A549 (cell line): ENCODE results near the gene IKZF5. TPM values are rescaled to one million over a fixed set of nuclear protein-coding genes. Genes with fewer than 3 reads are reported as not detected.

Experiments
- ATAC-seq, 2 experiments: fragments of 200-7000 bp in 1 of 2; fragments of >200 bp in 1 of 2; cut with Nextera tagmentation in 1 of 2; cut with Tn5 transposase in 1 of 2; 3 replicates each; pipeline versions ENCODE4 v1.8.0 to v1.9.1; 2018 to 2020; ENCODE audit warnings: mild to moderate bottlenecking in 1 of 2, moderate library complexity in 1 of 2
- CTCF ChIA-PET: fragments of 300-600 bp; sonication (Branson Sonifier 250); formaldehyde crosslinking; extraction: SDS; loops from one replicate; lab custom pipeline; 2021; ENCODE audit warnings: antibody characterized with exemption, inconsistent platforms; lab: Yijun Ruan, JAX
- POLR2A ChIA-PET: fragments of 350-600 bp; formaldehyde crosslinking; extraction: SDS; loops from one replicate; lab custom pipeline; 2021; ENCODE audit warnings: antibody characterized with exemption, inconsistent platforms; lab: Yijun Ruan, JAX
- DNase-seq, 2 experiments: peaks; one replicate each; pipeline versions ENCODE4 v3.0.0 to v3.0.0-alpha.2; 2011 to 2016; ENCODE audit warnings: low read depth in 1 of 2, low spot score in 1 of 2
- FAIRE-seq: peaks from 2 replicates; lab custom pipeline; 2011; peaks lifted over from hg19 to GRCh38; lab: Jason Lieb, UNC
- H3K27ac ChIP-seq, 2 experiments: fragments of >200 bp; sonication (Bioruptor Twin); formaldehyde crosslinking; 3 replicates each; pipeline ENCODE4 v1.5.1; 2016 to 2017
- H3K4me1 ChIP-seq: fragments of >200 bp; sonication (Bioruptor Twin); formaldehyde crosslinking; 3 replicates; pipeline ENCODE4 v1.6.1; 2016
- H3K4me2 ChIP-seq: fragments of >200 bp; sonication (Bioruptor Twin); formaldehyde crosslinking; 3 replicates; pipeline ENCODE4 v1.6.1; 2016
- H3K4me3 ChIP-seq: fragments of >200 bp; sonication (Bioruptor Twin); formaldehyde crosslinking; 3 replicates; pipeline ENCODE4 v1.5.1; 2016
- H3K9me3 ChIP-seq: fragments of >200 bp; sonication (Bioruptor Twin); formaldehyde crosslinking; 3 replicates; pipeline ENCODE4 v1.6.1; 2016
- BHLHE40 ChIP-seq: IDR thresholded peaks from 2 replicates; pipeline ENCODE4 v1.6.1; 2012; ENCODE audit warnings: low read depth, low read length, inconsistent platforms
- CHD4 ChIP-seq: fragments of 200-600 bp; sonication (generic); IDR thresholded peaks from 2 replicates; pipeline ENCODE4 v1.6.1; 2016; ENCODE audit warnings: antibody characterized with exemption, mild to moderate bottlenecking, borderline replicate concordance
- EHMT2 ChIP-seq: fragments of 200-600 bp; sonication (generic); IDR thresholded peaks from 2 replicates; pipeline ENCODE4 v1.6.1; 2016; ENCODE audit warnings: antibody characterized with exemption, low read depth, mild to moderate bottlenecking, moderate library complexity
- HDAC2 ChIP-seq: fragments of 200-600 bp; sonication (generic); IDR thresholded peaks from 2 replicates; pipeline ENCODE4 v1.6.1; 2016
- HEYL ChIP-seq: fragments of 250-450 bp; sonication (Bioruptor Pico); IDR thresholded peaks from 2 replicates; pipeline ENCODE4 v1.8.0; 2021; ENCODE audit warnings: mild to moderate bottlenecking, moderate library complexity
- HMGXB4 ChIP-seq: fragments of 250-450 bp; sonication (Bioruptor Pico); IDR thresholded peaks from 2 replicates; pipeline ENCODE4 v1.5.0; 2021; ENCODE audit warnings: mild to moderate bottlenecking, moderate library complexity, borderline replicate concordance
- HOXB5 ChIP-seq: fragments of 250-450 bp; sonication (Bioruptor Pico); IDR thresholded peaks from 2 replicates; pipeline ENCODE4 v1.5.0; 2020; ENCODE audit warnings: mild to moderate bottlenecking, moderate library complexity
- KDM1A ChIP-seq: fragments of 200-600 bp; sonication (generic); IDR thresholded peaks from 2 replicates; pipeline ENCODE4 v1.6.1; 2016; ENCODE audit warnings: low read depth, mild to moderate bottlenecking
- KDM5A ChIP-seq: fragments of 200-600 bp; sonication (generic); IDR thresholded peaks from 2 replicates; pipeline ENCODE4 v1.6.1; 2016; ENCODE audit warnings: antibody characterized with exemption, mild to moderate bottlenecking
- MAFK ChIP-seq: fragments of 450-650 bp; IDR thresholded peaks from 2 replicates; pipeline ENCODE4 v1.6.1; 2014; ENCODE audit not compliant: partially characterized antibody
- MAZ ChIP-seq: fragments of 150-350 bp; IDR thresholded peaks from 2 replicates; pipeline ENCODE4 v1.6.1; 2014; ENCODE audit warnings: antibody characterized with exemption, low read depth, low read length, borderline replicate concordance
- NPAS2 ChIP-seq: fragments of 250-450 bp; sonication (Bioruptor Pico); IDR thresholded peaks from 2 replicates; pipeline ENCODE4 v1.8.0; 2022; ENCODE audit warnings: mild to moderate bottlenecking, moderate library complexity, borderline replicate concordance
- PBX3 ChIP-seq: IDR thresholded peaks from 2 replicates; pipeline ENCODE4 v1.6.1; 2012
- PHF8 ChIP-seq: fragments of 200-600 bp; sonication (generic); IDR thresholded peaks from 2 replicates; pipeline ENCODE4 v1.6.1; 2016; ENCODE audit warnings: low read depth, mild to moderate bottlenecking, antibody characterized with exemption, moderate library complexity, borderline replicate concordance
- RAD21 ChIP-seq, 2 experiments: fragments of >200 bp in 1 of 2; sonication (Bioruptor Twin) in 1 of 2; formaldehyde crosslinking in 1 of 2; IDR thresholded peaks in 1 of 2; conservative IDR thresholded peaks in 1 of 2; 2 replicates in 1 of 2; 3 replicates in 1 of 2; pipeline ENCODE4 v1.6.1; 2012 to 2018; ENCODE audit warnings: inconsistent platforms in 1 of 2
- ZC3H11A ChIP-seq: fragments of 450-650 bp; IDR thresholded peaks from 2 replicates; pipeline ENCODE4 v1.6.1; 2014; ENCODE audit warnings: antibody characterized with exemption, mild to moderate bottlenecking
- ZFP36 ChIP-seq: fragments of 450-650 bp; IDR thresholded peaks from 2 replicates; pipeline ENCODE4 v1.6.1; 2014; ENCODE audit warnings: borderline replicate concordance; ENCODE audit not compliant: partially characterized antibody
- ZSCAN20 ChIP-seq: fragments of 250-450 bp; sonication (Bioruptor Pico); IDR thresholded peaks from 2 replicates; pipeline ENCODE4 v1.8.0; 2022; ENCODE audit warnings: mild to moderate bottlenecking, moderate library complexity
- WGBS: methylation state at CpG from one replicate; pipeline ENCODE4 v1.1.6; 2017; ENCODE audit errors: missing lambda C conversion rate; 5-methylcytosine and 5-hydroxymethylcytosine counted together
- polyA plus RNA-seq, 4 experiments: library from polyadenylated mRNA; depleted of rRNA in 3 of 4; stranded (reverse); fragments of >200 nt; fragmentation: RNase III in 1 of 4; extraction: RNeasy Plus Mini Kit Qiagen cat#74134 plus additional on column Dnase treatment in 1 of 4; gene quantifications; 2 replicates in 3 of 4; 3 replicates in 1 of 4; pipeline ENCODE4 v1.2.3, GENCODE V29; 2011 to 2017

Gene IKZF5
- polyA plus RNA-seq, 2 of the 4 experiments (the other 2 are of a cell fraction) = 5.0 to 10.2 TPM

DNA sequence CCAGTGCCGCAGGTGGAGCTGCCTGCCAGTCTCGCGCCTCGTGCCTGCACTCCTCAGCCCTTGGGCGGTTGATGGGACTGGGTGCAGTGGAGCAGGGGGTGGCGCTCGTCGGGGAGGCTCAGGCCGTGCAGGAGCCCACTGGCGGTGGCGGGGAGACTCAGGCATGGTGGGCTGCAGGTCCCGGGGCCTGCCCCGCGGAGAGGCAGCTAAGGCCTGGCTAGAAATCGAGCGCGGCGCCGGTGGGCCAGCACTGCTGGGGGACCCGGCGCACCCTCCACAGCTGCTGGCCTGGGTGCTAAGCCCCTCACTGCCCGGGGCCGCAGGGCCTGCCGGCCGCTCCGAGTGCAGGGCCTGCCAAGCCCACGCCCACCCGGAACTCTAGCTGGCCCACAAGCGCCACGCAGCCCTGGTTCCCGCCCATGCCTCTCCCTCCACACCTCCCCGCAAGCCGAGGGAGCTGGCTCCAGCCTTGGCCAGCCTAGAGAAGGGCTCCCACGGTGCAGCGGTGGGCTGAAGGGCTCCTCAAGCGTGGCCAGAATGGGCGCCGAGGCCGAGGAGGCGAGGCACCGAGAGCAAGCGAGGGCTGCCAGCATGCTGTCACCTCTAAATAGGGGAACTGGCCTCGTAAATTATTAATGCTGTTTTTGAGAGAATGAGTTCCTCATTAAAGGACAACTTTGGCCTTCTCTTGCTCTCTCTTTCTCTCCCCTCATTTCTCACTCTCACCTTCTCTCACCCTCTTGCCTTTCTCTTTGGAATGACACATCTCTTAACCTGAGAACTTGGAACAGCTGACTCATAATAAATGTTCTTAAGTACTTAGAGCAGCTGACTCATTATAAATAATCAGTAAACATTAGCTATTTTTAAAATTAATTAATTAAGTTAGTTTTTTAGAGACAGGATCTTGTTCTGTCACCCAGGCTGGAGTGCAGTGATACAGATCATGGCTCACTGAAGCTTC, 5.1 kb upstream of the IKZF5 start:
- no peak for FAIRE-seq
- WGBS = 96% methylated on average over 31 of the region's 43 CpGs
- TF ChIP-seq BHLHE40 = no peak
- TF ChIP-seq PHF8 = no peak
- no peak for TF ChIP-seq HEYL (CRISPR knock-in tag)
- no peak for TF ChIP-seq HOXB5 (CRISPR knock-in tag)
- no peak for TF ChIP-seq MAFK
- no peak for TF ChIP-seq ZSCAN20 (CRISPR knock-in tag)
- TF ChIP-seq KDM1A = no peak
- no peak for TF ChIP-seq HMGXB4 (CRISPR knock-in tag)
- TF ChIP-seq KDM5A = no peak
- no peak for TF ChIP-seq PBX3
- TF ChIP-seq, all 56 proteins: peak for 0
- Histone ChIP-seq H3K4me2 (no peak overlapping the region), H3K4me1 (no peaks in the 10 kb centered on the region), H3K9me3 (no peaks in the 10 kb centered on the region), H3K4me3 (no peak overlapping the region), H3K27ac (no peak overlapping the region)
- ChIA-PET POLR2A (no interaction called here), CTCF (interaction anchor here (1.1 to 1.5 kb wide), 3 partner anchors 8 to 30 kb away, joined by 3 to 4 read pairs (median 3); no protein-coding TSS in a partner anchor)
- no peak for DNase-seq
- no peak for ATAC-seq

GRCh38 chr10:123011987-123012386, 3.4 kb upstream of the IKZF5 start:
- no peak for ATAC-seq
- no peaks in the 10 kb centered on the region for H3K9me3 ChIP-seq
- WGBS = 89% methylated on average over 3 of the region's 3 CpGs
- FAIRE-seq = no peak
- H3K27ac ChIP-seq = no peak overlapping the region
- H3K4me2 ChIP-seq = no peak overlapping the region
- no peak for TF ChIP-seq ZSCAN20 (CRISPR knock-in tag)
- TF ChIP-seq NPAS2 (CRISPR knock-in tag) = no peak
- no peak for TF ChIP-seq CHD4
- no peak for TF ChIP-seq RAD21 (conservative IDR thresholded peaks at IDR 0.05 in 1 of 2, IDR thresholded peaks at IDR 0.05 in 1 of 2)
- no peak for TF ChIP-seq ZFP36
- TF ChIP-seq EHMT2 = no peak
- no peak for TF ChIP-seq ZC3H11A
- TF ChIP-seq PBX3 = no peak
- no peak for TF ChIP-seq HDAC2
- TF ChIP-seq MAZ = no peak
- DNase-seq = no peak
- ChIA-PET CTCF (interaction anchor here (1.2 kb wide), 1 partner anchor 8 kb away, joined by 3 read pairs; no protein-coding TSS in a partner anchor), POLR2A (no interaction called here)
- H3K4me1 ChIP-seq = peaks cover 5% of the 10 kb centered on the region; the same call in 2 of the 3 replicates
- no peak overlapping the region for H3K4me3 ChIP-seq
